Mesendoderm (in vitro differentiated cells): Measurements from ENCODE around the gene C7.
"Not testable (repeated sequence)": the region's sequence is repeated elsewhere in the genome, so short reads cannot be mapped to it uniquely, and the experiment has no call there.

Experiments
- DNase-seq: peaks from one replicate; pipeline ENCODE4 v3.0.0; 2013
- H2AK5ac ChIP-seq: 2 replicates; pipeline ENCODE4 v1.6.1; 2013; ENCODE audit warnings: low read length, inconsistent platforms
- H2BK120ac ChIP-seq: 2 replicates; pipeline ENCODE4 v1.6.1; 2013; ENCODE audit warnings: low read depth, mild to moderate bottlenecking, low read length, moderate library complexity, mixed read lengths
- H2BK15ac ChIP-seq: replicated peaks from 2 replicates; pipeline ENCODE4 v1.6.1; 2013; ENCODE audit warnings: low read depth, mild to moderate bottlenecking, moderate library complexity
- H2BK5ac ChIP-seq: 2 replicates; pipeline ENCODE4 v1.6.1; 2013; ENCODE audit warnings: low read length, inconsistent platforms
- H3K18ac ChIP-seq: 2 replicates; pipeline ENCODE4 v1.6.1; 2013; ENCODE audit warnings: mild to moderate bottlenecking, low read length, mixed read lengths
- H3K23ac ChIP-seq: one replicate; pipeline ENCODE4 v1.6.1; 2013; ENCODE audit warnings: low read length
- H3K27ac ChIP-seq: 2 replicates; pipeline ENCODE4 v1.5.1; 2013; ENCODE audit warnings: low read depth, mild to moderate bottlenecking, inconsistent platforms, low read length, moderate library complexity
- H3K27me3 ChIP-seq: 2 replicates; pipeline ENCODE4 v1.6.1; 2013; ENCODE audit warnings: low read length, control low read depth, mild to moderate bottlenecking, inconsistent platforms; ENCODE audit not compliant: insufficient read depth, poor library complexity
- H3K36me3 ChIP-seq: 2 replicates; pipeline ENCODE4 v1.6.1; 2013; ENCODE audit warnings: low read length, inconsistent platforms; ENCODE audit not compliant: control insufficient read depth, insufficient read depth
- H3K4ac ChIP-seq: one replicate; pipeline ENCODE4 v1.6.1; 2013; ENCODE audit warnings: low read depth, mild to moderate bottlenecking, low read length, moderate library complexity
- H3K4me1 ChIP-seq: 2 replicates; pipeline ENCODE4 v1.6.1; 2013; ENCODE audit warnings: low read depth, low read length, inconsistent platforms; ENCODE audit not compliant: control insufficient read depth
- H3K4me2 ChIP-seq: 2 replicates; pipeline ENCODE4 v1.6.1; 2013; ENCODE audit warnings: low read length
- H3K4me3 ChIP-seq: 2 replicates; pipeline ENCODE4 v1.5.1; 2013; ENCODE audit warnings: mild to moderate bottlenecking, low read length
- H3K56ac ChIP-seq: one replicate; pipeline ENCODE4 v1.6.1; 2013; ENCODE audit warnings: low read length
- H3K79me1 ChIP-seq: 2 replicates; pipeline ENCODE4 v1.6.1; 2013; ENCODE audit warnings: low read length, inconsistent platforms
- H3K79me2 ChIP-seq: 2 replicates; pipeline ENCODE4 v1.6.1; 2013; ENCODE audit warnings: mild to moderate bottlenecking, low read length; ENCODE audit not compliant: control insufficient read depth, insufficient read depth
- H3K9ac ChIP-seq: 2 replicates; pipeline ENCODE4 v1.6.1; 2013; ENCODE audit warnings: low read length, inconsistent platforms
- H4K5ac ChIP-seq: one replicate; pipeline ENCODE4 v1.6.1; 2013; ENCODE audit warnings: low read length
- H4K8ac ChIP-seq: one replicate; pipeline ENCODE4 v1.6.1; 2013; ENCODE audit warnings: low read depth, mild to moderate bottlenecking, control low read depth, low read length, moderate library complexity
- WGBS: extraction: QIAGEN DNeasy Blood & Tissue Kit; methylation state at CpG from one replicate; pipeline ENCODE4 v1.1.7; 2013; ENCODE audit warnings: low lambda C conversion rate, missing lambda C conversion rate; ENCODE audit not compliant: insufficient coverage; ENCODE audit errors: extremely low coverage; 5-methylcytosine and 5-hydroxymethylcytosine counted together

Gene C7

GRCh38 chr5:40882291-40882690 lies 27.0 kb upstream of the C7 start:
- Histone ChIP-seq H3K56ac (no peak overlapping the region), H3K4me2 (no peak overlapping the region), H3K18ac (no peak overlapping the region), H2BK120ac (no peak overlapping the region), H3K27me3 (no peaks in the 10 kb centered on the region), H3K4me1 (no peaks in the 10 kb centered on the region), H2BK5ac (no peak overlapping the region), H3K27ac (no peak overlapping the region), H2AK5ac (no peak overlapping the region), H3K4me3 (no peak overlapping the region), H3K9ac (no peak overlapping the region), H3K79me2 (no peaks in the 10 kb centered on the region), H3K36me3 (no peaks in the 10 kb centered on the region), H3K4ac (no peak overlapping the region), H4K8ac (no peak overlapping the region), H3K23ac (no peak overlapping the region), H4K5ac (no peak overlapping the region), H2BK15ac (no peak overlapping the region), H3K79me1 (no peaks in the 10 kb centered on the region)
- WGBS, result no CpG with 5 or more reads among the region's 4 CpGs
- no peak for DNase-seq

GRCh38 chr5:40883051-40883450 lies 26.2 kb upstream of the C7 start:
- not testable (repeated sequence) for H3K4ac ChIP-seq, H3K4me3 ChIP-seq
- WGBS, result no CpG with 5 or more reads among the region's 1 CpG

DNA sequence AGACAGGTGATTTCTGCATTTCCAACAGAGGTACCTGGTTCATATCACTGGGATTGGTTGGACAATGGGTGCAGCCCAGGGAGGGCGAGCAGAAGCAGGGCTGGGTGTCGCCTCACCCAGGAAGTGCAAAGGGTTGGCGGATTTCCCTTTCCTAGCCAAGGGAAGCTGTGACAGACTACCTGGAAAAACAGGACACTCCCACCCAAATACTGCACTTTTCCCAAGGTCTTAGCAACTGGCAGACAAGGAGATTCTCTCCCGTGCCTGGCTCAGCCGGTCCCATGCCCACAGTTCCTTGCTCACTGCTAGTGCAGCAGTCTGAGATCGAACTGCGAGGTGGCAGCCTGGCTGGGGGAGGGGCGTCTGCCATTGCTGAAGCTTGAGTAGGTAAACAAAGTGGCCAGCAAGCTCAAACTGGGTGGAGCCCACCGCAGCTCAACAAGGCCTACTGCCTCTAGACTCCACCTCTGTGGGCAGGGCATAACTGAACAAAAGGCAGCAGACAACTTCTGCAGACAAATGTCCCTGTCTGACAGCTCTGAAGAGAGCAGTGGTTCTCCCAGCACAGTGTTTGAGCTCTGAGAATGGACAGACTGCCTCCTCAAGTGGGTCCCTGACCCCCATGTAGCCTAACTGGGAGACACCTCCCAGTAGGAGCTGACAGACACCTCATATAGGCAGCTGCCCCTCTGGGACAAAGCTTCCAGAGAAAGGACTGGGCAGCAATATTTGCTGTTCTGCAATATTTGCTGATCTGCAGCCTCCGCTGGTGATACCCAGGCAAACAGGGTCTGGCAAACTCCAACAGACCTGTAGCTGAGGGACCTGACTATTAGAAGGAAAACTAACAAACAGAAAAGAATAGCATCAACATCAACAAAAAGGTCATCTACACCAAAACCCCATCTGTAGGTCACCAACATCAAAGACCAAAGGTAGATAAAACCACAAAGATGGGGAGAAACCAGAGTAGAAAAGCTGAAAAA lies 13.6 kb upstream of the C7 start:
- not testable (repeated sequence) for H3K4ac ChIP-seq

More at GRCh38 chr5:40883051-40883450, 26.2 kb upstream of the C7 start:
- H4K5ac ChIP-seq, H2BK15ac ChIP-seq, H3K56ac ChIP-seq, H2BK5ac ChIP-seq, H2BK120ac ChIP-seq, H2AK5ac ChIP-seq, H3K79me2 ChIP-seq, H3K9ac ChIP-seq, H3K79me1 ChIP-seq, H3K27me3 ChIP-seq, H3K4me1 ChIP-seq, DNase-seq, H3K4me2 ChIP-seq, H3K27ac ChIP-seq, H3K18ac ChIP-seq, H3K23ac ChIP-seq, H4K8ac ChIP-seq, H3K36me3 ChIP-seq: not testable (repeated sequence)

GRCh38 chr5:40904205-40904993 lies 4.9 kb upstream of the C7 start:
- Histone ChIP-seq H3K79me1 (no peaks in the 10 kb centered on the region), H2BK15ac (no peak overlapping the region), H4K5ac (no peak overlapping the region), H3K56ac (no peak overlapping the region), H3K23ac (no peak overlapping the region), H3K18ac (no peak overlapping the region), H3K27me3 (no peaks in the 10 kb centered on the region), H3K27ac (no peak overlapping the region), H3K4me2 (no peak overlapping the region), H3K79me2 (no peaks in the 10 kb centered on the region), H2AK5ac (no peak overlapping the region), H3K4me1 (no peaks in the 10 kb centered on the region), H3K4me3 (no peak overlapping the region), H2BK5ac (no peak overlapping the region), H3K9ac (no peak overlapping the region), H3K4ac (no peak overlapping the region), H4K8ac (no peak overlapping the region), H2BK120ac (no peak overlapping the region), H3K36me3 (no peaks in the 10 kb centered on the region)
- DNase-seq, result peak; percentile 87
- WGBS, result no CpG with 5 or more reads among the region's 7 CpGs

More for the DNA sequence above, 13.6 kb upstream of the C7 start:
- H3K27ac ChIP-seq, H3K4me3 ChIP-seq, H2AK5ac ChIP-seq, H3K79me1 ChIP-seq, H4K8ac ChIP-seq, H2BK15ac ChIP-seq, H3K18ac ChIP-seq, DNase-seq, H3K27me3 ChIP-seq, H3K9ac ChIP-seq, H3K4me2 ChIP-seq, H2BK120ac ChIP-seq, H3K36me3 ChIP-seq, H2BK5ac ChIP-seq, H4K5ac ChIP-seq, H3K4me1 ChIP-seq, H3K79me2 ChIP-seq, H3K23ac ChIP-seq: not testable (repeated sequence)
- H3K56ac ChIP-seq, result peak overlapping the region; percentile 54
- no CpG with 5 or more reads among the region's 10 CpGs for WGBS

- Histone ChIP-seq H3K36me3 (no peaks in the 10 kb centered on the region), H3K23ac (no peak overlapping the region), H3K27ac (no peak overlapping the region), H4K8ac (no peak overlapping the region), H2BK5ac (no peak overlapping the region), H3K79me2 (no peaks in the 10 kb centered on the region), H3K4me1 (no peaks in the 10 kb centered on the region), H2BK15ac (no peak overlapping the region), H4K5ac (no peak overlapping the region), H3K18ac (no peak overlapping the region), H2BK120ac (no peak overlapping the region), H3K4me3 (no peak overlapping the region), H3K4me2 (no peak overlapping the region), H3K79me1 (no peaks in the 10 kb centered on the region), H3K4ac (no peak overlapping the region), H3K9ac (no peak overlapping the region), H3K27me3 (no peaks in the 10 kb centered on the region), H2AK5ac (no peak overlapping the region), H3K56ac (no peak overlapping the region)
- WGBS, result no CpG with 5 or more reads among the region's 2 CpGs
- DNase-seq, result no peak
Observed at GRCh38 chr5:40904994-40905306, 4.3 kb upstream of the C7 start.
